DND-41 (cell line): ENCODE results near the gene ARHGEF12.

ENCODE experiments used
- CTCF ChIP-seq: IDR thresholded peaks from 2 replicates; pipeline ENCODE4 v1.5.1; 2012; ENCODE audit warnings: borderline replicate concordance, low read length, moderate library complexity, mild to moderate bottlenecking; ENCODE audit not compliant: poor library complexity, severe bottlenecking; ENCODE audit errors: extremely low read depth
- EZH2 ChIP-seq: IDR thresholded peaks from 3 replicates; pipeline ENCODE4 v1.6.1; 2012; ENCODE audit warnings: borderline replicate concordance, low read depth, mild to moderate bottlenecking, moderate library complexity, low read length, inconsistent platforms; ENCODE audit not compliant: severe bottlenecking

- no peak for TF ChIP-seq EZH2
- TF ChIP-seq CTCF, result no peak
Measured at GRCh38 chr11:120330045-120330444, 6.2 kb upstream of the ARHGEF12 start.
